HL-60 (cell line): Measurements from ENCODE around the gene WDR47.
A peak's percentile ranks its signal among the peaks of the same experiment; 100 is the strongest.

ENCODE experiments used
- POLR2AphosphoS5 ChIP-seq: IDR thresholded peaks from 2 replicates; pipeline ENCODE4 v1.6.1; 2012; ENCODE audit warnings: low read depth
- TF ChIP-seq, protein P1 (sequence below): IDR thresholded peaks from one replicate; pipeline ENCODE4 v1.5.1; 2011; ENCODE audit warnings: low read length, control low read depth, inconsistent platforms; ENCODE audit not compliant: insufficient read depth
- TF ChIP-seq, protein P2 (sequence below): IDR thresholded peaks from 2 replicates; pipeline ENCODE4 v1.6.1; 2012; ENCODE audit warnings: low read depth; ENCODE audit not compliant: insufficient replicate concordance

DNA sequence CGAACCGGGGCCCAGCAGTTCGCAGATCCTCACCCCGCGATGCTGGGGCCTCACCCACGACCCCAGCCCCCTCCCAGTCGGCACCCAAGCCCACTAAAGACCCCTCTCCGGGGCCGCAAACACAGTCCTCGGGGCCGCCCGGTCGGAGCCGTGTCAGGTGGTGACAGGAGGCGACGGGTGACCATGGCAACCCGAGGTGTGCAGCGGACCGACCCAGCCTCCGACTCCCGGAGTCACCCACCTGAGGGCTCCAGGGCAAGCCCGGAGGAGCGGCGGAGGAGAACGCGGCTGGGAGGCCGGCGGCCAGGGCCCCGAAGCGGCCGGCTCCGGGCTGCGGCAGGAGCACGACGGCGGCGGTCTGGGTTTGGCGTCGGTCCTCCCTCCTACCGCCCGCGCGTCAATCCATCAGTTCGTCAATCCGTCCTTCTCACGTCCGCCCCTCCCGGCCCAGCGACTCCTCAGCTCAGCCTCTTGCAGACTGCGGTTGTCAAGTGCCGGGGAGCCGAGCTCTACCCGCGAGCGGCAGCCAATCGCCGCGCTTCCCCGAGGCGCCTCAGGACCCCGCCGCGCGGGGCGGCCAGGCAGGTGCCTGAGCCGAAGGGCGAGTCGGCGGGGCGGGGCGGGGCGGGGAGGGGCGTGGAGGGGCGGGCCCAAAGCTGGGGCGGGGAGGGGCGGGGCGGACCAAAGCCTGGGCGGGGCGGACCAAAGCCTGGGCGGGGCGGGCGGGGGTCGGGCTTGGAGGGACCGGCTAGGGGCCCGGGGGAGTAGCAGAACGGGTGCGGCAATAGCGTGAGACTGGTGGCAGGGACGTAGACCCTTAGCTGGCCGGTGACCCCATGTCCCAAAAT, at the start of gene WDR47:
- TF ChIP-seq, protein P1, sequence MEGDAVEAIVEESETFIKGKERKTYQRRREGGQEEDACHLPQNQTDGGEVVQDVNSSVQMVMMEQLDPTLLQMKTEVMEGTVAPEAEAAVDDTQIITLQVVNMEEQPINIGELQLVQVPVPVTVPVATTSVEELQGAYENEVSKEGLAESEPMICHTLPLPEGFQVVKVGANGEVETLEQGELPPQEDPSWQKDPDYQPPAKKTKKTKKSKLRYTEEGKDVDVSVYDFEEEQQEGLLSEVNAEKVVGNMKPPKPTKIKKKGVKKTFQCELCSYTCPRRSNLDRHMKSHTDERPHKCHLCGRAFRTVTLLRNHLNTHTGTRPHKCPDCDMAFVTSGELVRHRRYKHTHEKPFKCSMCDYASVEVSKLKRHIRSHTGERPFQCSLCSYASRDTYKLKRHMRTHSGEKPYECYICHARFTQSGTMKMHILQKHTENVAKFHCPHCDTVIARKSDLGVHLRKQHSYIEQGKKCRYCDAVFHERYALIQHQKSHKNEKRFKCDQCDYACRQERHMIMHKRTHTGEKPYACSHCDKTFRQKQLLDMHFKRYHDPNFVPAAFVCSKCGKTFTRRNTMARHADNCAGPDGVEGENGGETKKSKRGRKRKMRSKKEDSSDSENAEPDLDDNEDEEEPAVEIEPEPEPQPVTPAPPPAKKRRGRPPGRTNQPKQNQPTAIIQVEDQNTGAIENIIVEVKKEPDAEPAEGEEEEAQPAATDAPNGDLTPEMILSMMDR, result no peak
- TF ChIP-seq POLR2AphosphoS5, result peak; percentile 89
- TF ChIP-seq, protein P2, sequence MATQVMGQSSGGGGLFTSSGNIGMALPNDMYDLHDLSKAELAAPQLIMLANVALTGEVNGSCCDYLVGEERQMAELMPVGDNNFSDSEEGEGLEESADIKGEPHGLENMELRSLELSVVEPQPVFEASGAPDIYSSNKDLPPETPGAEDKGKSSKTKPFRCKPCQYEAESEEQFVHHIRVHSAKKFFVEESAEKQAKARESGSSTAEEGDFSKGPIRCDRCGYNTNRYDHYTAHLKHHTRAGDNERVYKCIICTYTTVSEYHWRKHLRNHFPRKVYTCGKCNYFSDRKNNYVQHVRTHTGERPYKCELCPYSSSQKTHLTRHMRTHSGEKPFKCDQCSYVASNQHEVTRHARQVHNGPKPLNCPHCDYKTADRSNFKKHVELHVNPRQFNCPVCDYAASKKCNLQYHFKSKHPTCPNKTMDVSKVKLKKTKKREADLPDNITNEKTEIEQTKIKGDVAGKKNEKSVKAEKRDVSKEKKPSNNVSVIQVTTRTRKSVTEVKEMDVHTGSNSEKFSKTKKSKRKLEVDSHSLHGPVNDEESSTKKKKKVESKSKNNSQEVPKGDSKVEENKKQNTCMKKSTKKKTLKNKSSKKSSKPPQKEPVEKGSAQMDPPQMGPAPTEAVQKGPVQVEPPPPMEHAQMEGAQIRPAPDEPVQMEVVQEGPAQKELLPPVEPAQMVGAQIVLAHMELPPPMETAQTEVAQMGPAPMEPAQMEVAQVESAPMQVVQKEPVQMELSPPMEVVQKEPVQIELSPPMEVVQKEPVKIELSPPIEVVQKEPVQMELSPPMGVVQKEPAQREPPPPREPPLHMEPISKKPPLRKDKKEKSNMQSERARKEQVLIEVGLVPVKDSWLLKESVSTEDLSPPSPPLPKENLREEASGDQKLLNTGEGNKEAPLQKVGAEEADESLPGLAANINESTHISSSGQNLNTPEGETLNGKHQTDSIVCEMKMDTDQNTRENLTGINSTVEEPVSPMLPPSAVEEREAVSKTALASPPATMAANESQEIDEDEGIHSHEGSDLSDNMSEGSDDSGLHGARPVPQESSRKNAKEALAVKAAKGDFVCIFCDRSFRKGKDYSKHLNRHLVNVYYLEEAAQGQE, result peak; percentile 70
